ENCODE data around the gene IGFBP5.

The IGFBP5 gene

DNA sequence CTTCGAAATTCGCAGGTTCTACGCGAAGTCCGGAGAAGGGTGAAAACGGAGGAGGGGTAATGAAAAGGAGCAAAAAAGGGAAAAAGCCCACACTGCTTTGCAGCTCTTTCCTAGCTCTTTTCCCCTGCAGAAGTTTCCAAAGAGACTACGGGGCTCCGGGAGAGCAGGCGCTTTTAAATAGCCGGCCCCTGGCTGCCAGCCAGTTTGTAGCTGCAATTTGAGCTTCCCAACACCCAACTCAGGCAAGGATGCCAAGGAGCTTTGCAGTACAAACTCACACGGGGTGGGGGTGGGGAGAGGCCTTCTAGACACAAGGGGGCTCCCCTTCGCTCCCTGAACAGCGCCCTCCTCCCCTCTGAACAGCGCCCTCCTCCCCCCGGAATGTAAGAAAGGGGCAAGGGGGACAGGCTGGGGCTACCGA, at the start of gene IGFBP5:
IGFBP5 (minus strand) TSS at position 149 of the 421 bp plus-strand sequence. CDS start 774 bp downstream, outside the sequence.
- peak; percentile 48 for DNase-seq (ENCODE audit: low spot score)

DNA sequence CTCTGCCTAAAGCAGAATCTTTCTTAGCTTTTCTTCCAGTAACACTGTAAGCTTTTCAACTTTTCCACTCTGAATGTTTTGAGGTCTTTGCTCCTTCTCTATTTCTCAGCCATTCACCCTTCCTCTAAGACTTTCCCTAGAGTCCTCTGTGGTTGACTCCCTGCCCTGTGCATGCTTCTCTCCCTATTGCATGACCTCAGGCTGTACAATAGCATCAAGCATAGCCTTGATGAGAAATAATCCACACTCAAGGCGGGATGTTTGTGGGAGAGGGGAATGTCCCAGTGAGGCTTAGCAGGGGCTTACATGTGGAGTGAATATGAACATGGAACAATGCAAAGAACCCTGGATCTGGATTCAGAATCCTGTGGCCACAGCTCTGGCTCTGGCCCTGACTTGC, 48.4 kb upstream of the IGFBP5 start:
- DNase-seq (ENCODE audit: low spot score) = no peak

DNA sequence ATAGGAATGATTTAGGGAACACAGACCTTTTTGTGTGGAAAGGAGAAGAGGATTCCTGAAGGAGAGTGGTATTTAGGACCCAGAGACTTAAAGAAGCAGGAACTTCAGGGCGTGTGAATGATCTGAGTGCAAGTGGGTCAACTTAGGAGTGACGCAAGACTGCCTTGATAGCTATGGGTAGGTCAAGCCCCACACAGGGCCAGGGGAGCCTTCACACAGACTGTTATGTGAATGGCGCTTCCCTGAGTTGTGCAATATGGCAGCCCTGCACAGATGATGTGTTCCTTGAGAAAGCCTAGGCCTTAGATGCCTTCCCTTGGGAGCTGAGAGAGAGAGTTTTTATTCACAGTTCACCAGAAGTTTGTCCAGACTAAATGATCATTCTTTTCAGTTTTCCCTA, 47.1 kb upstream of the IGFBP5 start:
- DNase-seq (ENCODE audit: low spot score) = no peak

DNA sequence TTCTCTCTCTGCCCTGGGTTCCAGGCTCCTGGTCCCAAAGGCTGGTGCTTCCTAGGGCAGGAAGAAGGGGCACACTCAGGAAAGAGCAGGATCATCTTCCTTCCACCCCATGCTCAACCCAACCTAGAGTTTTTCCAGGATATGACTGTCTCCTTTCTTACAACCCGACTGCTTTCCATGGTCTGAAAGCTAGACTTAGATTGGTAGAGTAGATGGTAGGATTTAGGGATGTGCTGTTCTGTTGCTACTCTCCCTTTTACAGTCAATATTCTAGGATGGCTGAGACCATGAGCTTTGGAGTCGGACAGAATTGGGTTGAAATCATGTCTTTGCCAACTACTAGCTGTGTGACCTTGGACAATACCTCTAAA, 45.9 kb upstream of the IGFBP5 start:
- DNase-seq (ENCODE audit: low spot score) = no peak

- no peak for DNase-seq (ENCODE audit: low spot score)
Measured at GRCh38 chr2:216740557-216741222, 45.3 kb upstream of the IGFBP5 start.

GRCh38 chr2:216739035-216739434, 43.7 kb upstream of the IGFBP5 start:
- no peak for DNase-seq (ENCODE audit: low spot score)

- DNase-seq (ENCODE audit: low spot score) = no peak
Measured at GRCh38 chr2:216737676-216738075, 42.3 kb upstream of the IGFBP5 start.

DNA sequence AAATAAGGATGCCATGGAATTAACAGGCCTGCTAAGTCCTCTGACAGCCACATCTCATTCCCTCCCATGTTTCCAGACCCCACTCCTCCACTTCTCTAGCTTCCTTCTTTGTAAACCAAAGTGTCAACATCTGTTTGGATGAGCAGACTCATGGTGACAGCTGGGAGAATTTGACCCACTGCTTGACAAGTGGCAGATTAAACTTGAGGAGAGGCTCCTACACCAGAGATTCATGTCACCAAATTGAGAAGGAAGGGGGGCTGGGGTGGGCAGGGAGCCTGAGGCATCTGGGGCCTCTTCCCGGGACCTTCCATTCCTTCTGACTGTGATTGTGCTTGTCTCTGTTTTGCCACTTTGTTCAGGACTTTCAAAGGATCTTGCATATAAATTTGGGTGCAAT, 41.0 kb upstream of the IGFBP5 start:
- no peak for DNase-seq (ENCODE audit: low spot score)

GRCh38 chr2:216735668-216736067, 40.3 kb upstream of the IGFBP5 start:
- no peak for DNase-seq (ENCODE audit: low spot score)

DNA sequence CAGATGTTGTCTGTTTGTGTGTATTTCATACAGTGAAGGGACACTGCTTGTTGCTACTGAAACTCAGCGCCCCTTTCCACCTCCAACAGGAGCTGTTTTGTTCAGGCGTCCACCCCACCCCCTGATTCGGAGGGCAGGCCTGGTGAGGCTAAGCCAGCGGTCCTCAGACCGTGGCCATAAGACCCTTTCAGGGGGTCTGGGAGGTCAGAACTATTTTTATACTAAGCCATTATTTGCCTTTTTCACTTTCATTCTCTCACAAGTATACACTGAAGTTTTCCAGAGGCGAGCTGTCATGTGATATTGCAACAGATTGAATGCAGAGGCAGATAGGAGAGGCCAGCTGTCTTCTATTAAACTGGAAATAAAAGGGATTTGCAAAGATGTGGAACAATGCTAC, 39.7 kb upstream of the IGFBP5 start:
- no peak for DNase-seq (ENCODE audit: low spot score)

DNA sequence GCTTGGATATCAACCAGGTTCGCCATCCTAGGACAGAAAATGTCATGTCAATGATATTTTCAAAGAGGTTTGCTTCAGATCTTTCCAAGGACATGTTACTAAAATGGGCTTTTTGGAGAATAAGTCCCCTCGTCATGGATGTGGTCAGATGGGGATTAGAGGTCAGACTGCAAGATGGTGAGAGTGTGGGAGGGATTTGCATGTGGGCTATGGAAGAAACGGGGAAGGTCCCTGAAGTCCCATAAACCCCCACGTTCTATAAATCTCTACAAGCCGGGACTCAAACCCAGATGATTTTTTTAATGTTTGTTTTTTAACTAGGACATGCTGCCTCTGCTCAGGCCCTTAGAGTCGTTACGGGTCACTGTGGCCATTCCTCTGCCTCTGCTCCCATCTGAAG, 37.7 kb upstream of the IGFBP5 start:
- DNase-seq (ENCODE audit: low spot score) = no peak

DNA sequence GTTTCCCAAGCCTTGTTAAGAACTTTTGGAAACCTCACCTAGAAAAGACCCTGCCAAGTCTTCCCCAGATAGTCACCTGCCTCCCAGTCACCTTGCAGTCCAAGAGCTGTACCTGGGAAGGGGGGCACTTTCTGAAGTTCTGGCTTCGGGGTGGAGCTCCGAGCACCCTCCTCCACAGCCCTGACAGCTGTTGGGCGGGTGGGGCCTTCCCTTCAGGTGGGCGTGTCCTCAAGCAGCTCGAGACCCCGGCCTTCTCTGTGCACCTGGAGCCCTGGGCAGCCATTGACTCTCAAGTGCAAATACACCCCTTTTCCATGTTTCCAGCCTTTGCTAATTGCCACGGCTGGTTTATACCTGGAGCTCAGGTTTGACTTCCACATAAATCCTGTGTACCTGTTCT, 37.0 kb upstream of the IGFBP5 start:
- DNase-seq (ENCODE audit: low spot score) = no peak

DNA sequence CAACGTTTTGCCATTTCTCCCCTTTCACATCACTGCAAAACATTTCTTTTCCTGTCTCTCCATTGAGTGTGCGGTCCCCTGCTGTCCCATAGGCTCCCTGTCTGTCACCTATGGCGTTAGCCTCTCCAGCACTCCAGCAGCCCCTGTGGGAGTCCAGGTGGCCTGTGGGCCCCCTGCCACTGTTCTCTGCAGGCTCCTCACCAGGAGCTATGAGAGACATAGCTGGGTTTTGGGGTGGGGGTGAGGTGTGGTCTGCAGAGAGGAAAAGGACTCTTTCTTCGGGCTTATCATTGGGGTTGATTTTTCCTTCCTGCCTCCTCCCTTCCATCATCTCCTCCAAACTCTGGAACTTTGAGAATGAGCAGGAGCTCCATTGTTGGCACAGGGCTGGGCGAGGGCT, 36.1 kb upstream of the IGFBP5 start:
- DNase-seq (ENCODE audit: low spot score) = no peak

- DNase-seq (ENCODE audit: low spot score) = no peak
Measured at GRCh38 chr2:216730871-216731270, 35.5 kb upstream of the IGFBP5 start.

GRCh38 chr2:216727346-216728122, 32.2 kb upstream of the IGFBP5 start:
- DNase-seq (ENCODE audit: low spot score) = no peak

DNA sequence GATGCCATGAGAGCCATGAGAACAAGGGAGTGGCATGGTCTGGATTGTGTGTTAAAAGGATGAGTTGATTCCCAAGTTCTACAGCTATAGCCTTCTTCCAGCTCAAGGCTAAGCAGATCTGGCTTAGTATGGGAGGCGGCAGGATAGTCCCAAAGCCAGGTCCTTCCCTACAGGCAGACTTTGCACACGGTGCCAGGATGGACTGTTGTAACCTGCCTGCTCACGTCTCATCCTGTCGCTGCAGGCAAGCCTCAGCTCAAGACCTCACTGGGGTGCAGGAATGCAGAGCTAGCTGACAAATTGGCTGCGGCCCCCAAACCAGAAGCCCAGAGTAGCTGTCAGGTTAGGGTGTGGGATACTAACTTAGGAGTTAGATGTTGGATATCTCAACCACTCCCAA, 28.8 kb upstream of the IGFBP5 start:
- no peak for DNase-seq (ENCODE audit: low spot score)

DNA sequence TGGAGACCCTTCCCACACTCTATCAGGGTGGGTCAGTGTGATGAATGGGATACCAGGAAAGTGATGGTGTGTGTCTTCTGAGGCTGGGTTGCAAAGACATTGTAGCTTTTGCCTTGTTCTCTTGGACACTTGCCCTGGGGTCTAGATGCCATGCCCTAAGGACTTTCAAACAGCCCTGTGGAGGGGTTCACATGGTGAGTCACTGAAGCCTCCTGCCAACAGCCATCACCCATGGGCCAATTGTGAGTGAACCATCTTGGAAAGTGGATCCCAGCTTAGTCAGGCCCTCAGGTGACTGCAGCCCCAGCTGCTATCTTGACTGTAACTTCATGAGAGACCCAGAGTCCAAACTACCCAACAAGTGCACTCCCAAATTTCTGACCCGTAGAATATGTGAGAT, 25.8 kb upstream of the IGFBP5 start:
- DNase-seq (ENCODE audit: low spot score) = no peak

DNA sequence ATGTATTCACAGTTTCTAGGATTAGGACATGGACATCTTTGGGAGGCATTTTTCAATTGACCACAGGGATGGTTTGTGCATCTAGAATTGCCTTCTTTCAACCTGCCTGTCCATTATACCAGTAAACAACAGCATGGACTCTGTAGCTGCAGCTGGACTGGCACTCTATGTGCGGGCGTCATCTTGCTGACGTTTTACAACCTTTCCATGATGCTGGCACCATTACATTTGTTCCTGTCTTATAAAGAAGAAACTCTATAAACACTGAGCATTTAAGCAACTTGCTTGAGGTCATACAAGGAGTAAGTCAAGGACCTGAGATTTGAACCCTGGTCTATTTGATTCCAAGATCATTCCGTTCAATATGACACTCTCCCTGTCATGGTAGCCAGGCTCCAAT, 25.4 kb upstream of the IGFBP5 start:
- no peak for DNase-seq (ENCODE audit: low spot score)

GRCh38 chr2:216717907-216718615, 22.7 kb upstream of the IGFBP5 start:
- DNase-seq (ENCODE audit: low spot score) = no peak

DNA sequence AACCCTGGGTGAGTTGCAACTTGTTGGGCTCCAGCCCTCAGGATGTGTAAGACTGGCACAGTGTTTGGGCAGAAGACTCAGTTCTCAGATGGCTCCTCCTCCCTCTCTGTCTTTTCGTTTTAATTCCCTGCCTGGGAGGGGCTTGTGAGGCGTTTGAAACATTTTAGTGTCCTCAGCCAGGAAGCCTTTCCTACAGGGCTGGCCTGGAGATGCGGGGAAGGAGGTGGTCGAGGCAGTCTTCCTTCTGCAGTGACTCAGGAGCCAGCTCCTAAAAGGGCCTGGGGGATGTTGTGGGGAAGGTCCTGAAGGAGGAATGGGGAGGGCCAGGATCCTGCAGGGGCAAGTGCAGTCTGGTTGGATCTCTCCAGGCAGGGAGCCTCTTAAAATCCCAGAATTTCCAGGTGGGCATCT, 22.1 kb upstream of the IGFBP5 start:
- DNase-seq (ENCODE audit: low spot score) = no peak

DNA sequence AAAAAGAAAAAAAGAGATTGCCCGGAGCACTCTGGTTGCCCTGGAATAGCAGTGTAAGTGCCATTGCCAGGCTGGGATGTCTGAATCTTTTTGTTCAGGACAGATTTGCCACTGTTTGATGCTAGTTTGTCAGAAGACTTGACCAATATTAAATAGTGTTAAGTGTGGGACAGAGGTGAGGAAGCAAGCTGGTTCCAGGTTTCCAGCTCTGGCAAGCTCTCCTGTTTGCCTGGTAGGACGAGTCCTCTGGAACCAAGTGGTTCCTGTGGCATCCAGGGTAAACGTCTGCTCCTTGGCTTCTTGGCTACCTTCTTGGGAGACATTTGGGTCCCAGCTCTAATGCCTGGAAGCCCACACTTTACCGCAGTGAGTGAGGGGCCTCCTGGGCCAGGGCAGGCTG, 20.8 kb upstream of the IGFBP5 start:
- DNase-seq (ENCODE audit: low spot score) = no peak

DNA sequence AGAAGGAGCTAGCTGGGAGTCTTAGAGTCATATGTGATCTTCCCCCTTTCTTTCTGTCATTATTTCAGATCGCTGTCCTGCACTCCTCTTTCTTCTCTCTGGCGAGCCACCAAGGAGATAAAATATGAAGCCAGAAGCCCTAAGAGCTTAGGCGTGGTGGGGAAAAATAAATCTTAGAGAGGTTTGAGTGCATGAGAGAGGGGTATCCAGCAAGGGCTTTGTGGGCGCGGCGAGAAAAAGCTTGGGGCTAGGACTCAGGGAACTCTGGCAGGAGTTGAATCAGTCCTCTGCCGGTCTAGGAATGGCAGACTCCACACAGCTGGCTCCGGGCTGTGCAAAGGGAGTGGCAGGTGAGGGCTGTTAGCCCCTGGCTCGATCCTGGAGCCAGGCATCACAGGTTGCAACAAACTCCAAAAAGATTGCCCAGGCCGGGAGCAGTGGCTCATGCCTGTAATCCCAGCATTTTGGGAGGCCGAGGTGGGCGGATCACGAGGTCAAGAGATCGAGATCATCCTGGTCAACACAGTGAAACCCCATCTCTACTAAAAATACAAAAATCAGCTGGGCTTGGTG, 20.1 kb upstream of the IGFBP5 start:
- DNase-seq (ENCODE audit: low spot score) = no peak

DNA sequence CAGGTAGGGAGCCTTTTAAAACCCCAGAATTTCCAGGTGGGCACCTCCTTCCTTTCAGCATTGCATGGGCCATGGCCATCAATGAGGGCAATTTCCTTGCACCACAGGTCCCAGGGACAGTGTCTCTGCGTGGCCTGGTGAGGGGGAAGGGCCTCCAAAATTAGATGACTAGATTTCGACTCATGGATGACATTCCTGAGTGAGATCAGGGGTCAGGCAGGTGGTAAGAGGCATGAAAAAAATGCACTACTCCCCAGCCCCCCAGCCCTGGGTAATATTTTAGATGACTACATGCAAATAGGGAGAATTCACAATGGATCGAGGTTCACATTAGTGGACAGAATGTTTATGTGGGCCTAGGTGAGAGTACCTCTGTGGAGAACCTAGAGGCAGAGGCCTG, 19.0 kb upstream of the IGFBP5 start:
- DNase-seq (ENCODE audit: low spot score) = no peak
